Muscle layer of duodenum (tissue), 2 donors: ENCODE results near the gene SPR.

Source experiments
- H3K27ac ChIP-seq: one replicate; pipeline ENCODE4 v1.7.0; 2013; ENCODE audit warnings: mild to moderate bottlenecking, low read length
- H3K27me3 ChIP-seq: one replicate; pipeline ENCODE4 v1.7.0; 2013; ENCODE audit warnings: low read depth, mild to moderate bottlenecking, control low read depth, low read length
- H3K36me3 ChIP-seq, 2 donors: one replicate each; pipeline ENCODE4 v1.7.0; 2013; ENCODE audit warnings: low read length in 2 of 2, control low read depth in 1 of 2, mild to moderate bottlenecking in 1 of 2; ENCODE audit not compliant: insufficient read depth in 2 of 2, control insufficient read depth in 1 of 2
- H3K4me1 ChIP-seq, 2 donors: one replicate each; pipeline ENCODE4 v1.7.0; 2013; ENCODE audit warnings: low read length in 2 of 2, mild to moderate bottlenecking in 2 of 2, control low read depth in 1 of 2, moderate library complexity in 1 of 2; ENCODE audit not compliant: insufficient read depth in 2 of 2, control insufficient read depth in 1 of 2
- H3K4me3 ChIP-seq, 2 donors: one replicate each; pipeline ENCODE4 v1.7.0; 2013; ENCODE audit warnings: low read length in 2 of 2, low read depth in 1 of 2, mild to moderate bottlenecking in 1 of 2
- H3K9me3 ChIP-seq, 2 donors: one replicate each; pipeline ENCODE4 v1.7.0; 2013; ENCODE audit warnings: low read length in 2 of 2, control low read depth in 1 of 2, mild to moderate bottlenecking in 1 of 2; ENCODE audit not compliant: control insufficient read depth in 1 of 2
- donor health status: healthy.

Gene SPR

GRCh38 chr2:72887032-72887739 lies at the start of gene SPR:
Gene SPR (plus strand): TSS chr2:72887408. CDS start chr2:72887433, 25 bp downstream.
- no peaks in the 10 kb centered on the region for H3K27me3 ChIP-seq
- H3K36me3 ChIP-seq: peaks cover 9 to 15% of the 10 kb centered on the region in 2 donors
- peak within 1 kb of the TSS; percentile 75 to 91 for H3K4me3 ChIP-seq
- peaks cover 5 to 19% of the 10 kb centered on the region in 2 donors for H3K4me1 ChIP-seq
- H3K27ac ChIP-seq: peak within 1 kb of the TSS; percentile 67
- H3K9me3 ChIP-seq: no peaks in the 10 kb centered on the region

- H3K27me3 ChIP-seq: no peaks in the 10 kb centered on the region
- no peak overlapping the region for H3K4me3 ChIP-seq
- no peaks in the 10 kb centered on the region for H3K4me1 ChIP-seq
- no peak overlapping the region for H3K27ac ChIP-seq
- H3K9me3 ChIP-seq: no peaks in the 10 kb centered on the region
- no peaks in the 10 kb centered on the region for H3K36me3 ChIP-seq
Measured at GRCh38 chr2:72840066-72840465, 47.1 kb upstream of the SPR start.

- H3K4me1 ChIP-seq: no peaks in the 10 kb centered on the region
- no peaks in the 10 kb centered on the region for H3K27me3 ChIP-seq
- no peak overlapping the region for H3K27ac ChIP-seq
- H3K36me3 ChIP-seq: no peaks in the 10 kb centered on the region
- H3K9me3 ChIP-seq: no peaks in the 10 kb centered on the region
- no peak overlapping the region for H3K4me3 ChIP-seq
Measured at GRCh38 chr2:72841462-72842125, 45.6 kb upstream of the SPR start.

- Histone ChIP-seq H3K27me3 (no peaks in the 10 kb centered on the region), H3K4me1 (no peaks in the 10 kb centered on the region), H3K36me3 (no peaks in the 10 kb centered on the region), H3K4me3 (no peak overlapping the region), H3K9me3 (no peaks in the 10 kb centered on the region), H3K27ac (no peak overlapping the region)
Measured at GRCh38 chr2:72843301-72843700, 43.9 kb upstream of the SPR start.

GRCh38 chr2:72846171-72847095 lies 40.8 kb upstream of the SPR start:
- H3K4me3 ChIP-seq: no peak overlapping the region
- H3K4me1 ChIP-seq: no peaks in the 10 kb centered on the region
- no peaks in the 10 kb centered on the region for H3K36me3 ChIP-seq
- no peaks in the 10 kb centered on the region for H3K9me3 ChIP-seq
- H3K27me3 ChIP-seq: no peaks in the 10 kb centered on the region
- no peak overlapping the region for H3K27ac ChIP-seq

- Histone ChIP-seq H3K27me3 (no peaks in the 10 kb centered on the region), H3K4me3 (no peak overlapping the region), H3K36me3 (no peaks in the 10 kb centered on the region), H3K4me1 (no peaks in the 10 kb centered on the region), H3K27ac (no peak overlapping the region), H3K9me3 (no peaks in the 10 kb centered on the region)
Measured at GRCh38 chr2:72847534-72848315, 39.5 kb upstream of the SPR start.

- no peak overlapping the region for H3K27ac ChIP-seq
- H3K4me3 ChIP-seq: no peak overlapping the region
- no peaks in the 10 kb centered on the region for H3K27me3 ChIP-seq
- no peaks in the 10 kb centered on the region for H3K36me3 ChIP-seq
- H3K4me1 ChIP-seq: no peaks in the 10 kb centered on the region
- H3K9me3 ChIP-seq: no peaks in the 10 kb centered on the region
Measured at GRCh38 chr2:72848436-72849137, 38.6 kb upstream of the SPR start.

- Histone ChIP-seq H3K9me3 (no peaks in the 10 kb centered on the region), H3K4me3 (no peak overlapping the region), H3K4me1 (no peaks in the 10 kb centered on the region), H3K27ac (no peak overlapping the region), H3K36me3 (no peaks in the 10 kb centered on the region), H3K27me3 (no peaks in the 10 kb centered on the region)
Measured at GRCh38 chr2:72849138-72849462, 38.1 kb upstream of the SPR start.

GRCh38 chr2:72851333-72851732 lies 35.9 kb upstream of the SPR start:
- H3K9me3 ChIP-seq: no peaks in the 10 kb centered on the region
- no peak overlapping the region for H3K27ac ChIP-seq
- peaks cover 8% of the 10 kb centered on the region for H3K27me3 ChIP-seq
- H3K4me1 ChIP-seq: no peaks in the 10 kb centered on the region
- H3K4me3 ChIP-seq: no peak overlapping the region
- H3K36me3 ChIP-seq: no peaks in the 10 kb centered on the region

GRCh38 chr2:72859831-72860262 lies 27.4 kb upstream of the SPR start:
- Histone ChIP-seq H3K27ac (no peak overlapping the region), H3K27me3 (peaks cover 15% of the 10 kb centered on the region), H3K4me3 (no peak overlapping the region), H3K9me3 (no peaks in the 10 kb centered on the region), H3K36me3 (no peaks in the 10 kb centered on the region), H3K4me1 (peaks cover 4 to 5% of the 10 kb centered on the region in 2 donors)
